ENCODE data around the gene ZNF853. TPM values are rescaled to one million over a fixed set of nuclear protein-coding genes. Genes with fewer than 3 reads are reported as not detected.

The ZNF853 gene
- total and polyA plus RNA-seq, 2 experiments from 2014 or later = 8.0 to 9.8 TPM

- WGBS (ENCODE audit: low lambda C conversion rate, missing lambda C conversion rate) = 98% methylated on average over 10 of the region's 10 CpGs
- no peak overlapping the region for H3K4me3 ChIP-seq
- no peaks in the 10 kb centered on the region for H3K9me3 ChIP-seq (ENCODE audit: low read depth)
- no peak overlapping the region for H2AFZ ChIP-seq
- peaks cover 11% of the 10 kb centered on the region for H3K79me2 ChIP-seq
- no peaks in the 10 kb centered on the region for H3K36me3 ChIP-seq (replicated peaks; ENCODE audit: insufficient read depth, low read depth)
- no peak overlapping the region for H3K4me2 ChIP-seq
- no peaks in the 10 kb centered on the region for H3K9me2 ChIP-seq (replicated peaks; ENCODE audit: insufficient read depth)
- no peaks in the 10 kb centered on the region for H3K27me3 ChIP-seq
- no peak for DNase-seq (ENCODE audit: low spot score)
- H3K4me1 ChIP-seq (ENCODE audit: insufficient read depth) = no peaks in the 10 kb centered on the region
- H3K27ac ChIP-seq = no peak overlapping the region
- TF ChIP-seq CTCF (IDR thresholded peaks at IDR 0.05; ENCODE audit: poor library complexity) = no peak
- TF ChIP-seq EZH2phosphoT487 (IDR thresholded peaks at IDR 0.05; ENCODE audit: low read depth, severe bottlenecking, unreplicated experiment) = no peak
- no peak for TF ChIP-seq EZH2 (IDR thresholded peaks at IDR 0.05; ENCODE audit: borderline replicate concordance)
- peaks cover 3% of the 10 kb centered on the region for H4K20me1 ChIP-seq (ENCODE audit: insufficient read depth, poor library complexity, severe bottlenecking)
These were observed 29.3 kb downstream of the ZNF853 start for GRCh38 chr7:6644728-6645127.

- no peak for TF ChIP-seq EZH2phosphoT487 (IDR thresholded peaks at IDR 0.05; ENCODE audit: low read depth, severe bottlenecking, unreplicated experiment)
- TF ChIP-seq EZH2 (IDR thresholded peaks at IDR 0.05; ENCODE audit: borderline replicate concordance) = no peak
- no peak overlapping the region for H3K27ac ChIP-seq
- DNase-seq (ENCODE audit: low spot score) = no peak
- H3K4me3 ChIP-seq = no peak overlapping the region
- H2AFZ ChIP-seq = no peak overlapping the region
- WGBS (ENCODE audit: low lambda C conversion rate, missing lambda C conversion rate) = 98% methylated on average over 7 of the region's 8 CpGs
- no peaks in the 10 kb centered on the region for H3K27me3 ChIP-seq
- no peaks in the 10 kb centered on the region for H3K9me2 ChIP-seq (replicated peaks; ENCODE audit: insufficient read depth)
- H4K20me1 ChIP-seq (ENCODE audit: insufficient read depth, poor library complexity, severe bottlenecking) = no peaks in the 10 kb centered on the region
- H3K79me2 ChIP-seq = no peaks in the 10 kb centered on the region
- H3K4me2 ChIP-seq = no peak overlapping the region
- H3K9me3 ChIP-seq (ENCODE audit: low read depth) = no peaks in the 10 kb centered on the region
- H3K4me1 ChIP-seq (ENCODE audit: insufficient read depth) = no peaks in the 10 kb centered on the region
- H3K36me3 ChIP-seq (replicated peaks; ENCODE audit: insufficient read depth, low read depth) = no peaks in the 10 kb centered on the region
These were observed 31.1 kb downstream of the ZNF853 start for GRCh38 chr7:6646465-6646864.

GRCh38 chr7:6647080-6647479 is 31.7 kb downstream of the ZNF853 start:
- 94% methylated on average over 8 of the region's 8 CpGs for WGBS (ENCODE audit: low lambda C conversion rate, missing lambda C conversion rate)
- Histone ChIP-seq H3K36me3 (replicated peaks; ENCODE audit: insufficient read depth, low read depth) (no peaks in the 10 kb centered on the region), H3K79me2 (no peaks in the 10 kb centered on the region)

GRCh38 chr7:6647541-6647940 is 32.1 kb downstream of the ZNF853 start:
- H3K27ac ChIP-seq = no peak overlapping the region
- no peaks in the 10 kb centered on the region for H3K4me1 ChIP-seq (ENCODE audit: insufficient read depth)
- H3K27me3 ChIP-seq = no peaks in the 10 kb centered on the region
- no peak for DNase-seq (ENCODE audit: low spot score)
- no peaks in the 10 kb centered on the region for H3K36me3 ChIP-seq (replicated peaks; ENCODE audit: insufficient read depth, low read depth)
- H4K20me1 ChIP-seq (ENCODE audit: insufficient read depth, poor library complexity, severe bottlenecking) = no peaks in the 10 kb centered on the region
- no peaks in the 10 kb centered on the region for H3K9me2 ChIP-seq (replicated peaks; ENCODE audit: insufficient read depth)
- H3K4me3 ChIP-seq = no peak overlapping the region
- 98% methylated on average over 14 of the region's 14 CpGs for WGBS (ENCODE audit: low lambda C conversion rate, missing lambda C conversion rate)
- H3K9me3 ChIP-seq (ENCODE audit: low read depth) = no peaks in the 10 kb centered on the region
- H3K4me2 ChIP-seq = no peak overlapping the region
- no peaks in the 10 kb centered on the region for H3K79me2 ChIP-seq
- no peak for TF ChIP-seq EZH2phosphoT487 (IDR thresholded peaks at IDR 0.05; ENCODE audit: low read depth, severe bottlenecking, unreplicated experiment)
- TF ChIP-seq CTCF (IDR thresholded peaks at IDR 0.05; ENCODE audit: poor library complexity) = no peak
- TF ChIP-seq EZH2 (IDR thresholded peaks at IDR 0.05; ENCODE audit: borderline replicate concordance) = no peak
- H2AFZ ChIP-seq = no peak overlapping the region

More at GRCh38 chr7:6647080-6647479, 31.7 kb downstream of the ZNF853 start:
- H3K9me2 ChIP-seq (replicated peaks; ENCODE audit: insufficient read depth) = no peaks in the 10 kb centered on the region
- H3K27me3 ChIP-seq = no peaks in the 10 kb centered on the region
- TF ChIP-seq CTCF (IDR thresholded peaks at IDR 0.05; ENCODE audit: poor library complexity) = no peak
- no peaks in the 10 kb centered on the region for H3K4me1 ChIP-seq (ENCODE audit: insufficient read depth)
- no peak overlapping the region for H2AFZ ChIP-seq
- H3K4me2 ChIP-seq = no peak overlapping the region
- H3K4me3 ChIP-seq = no peak overlapping the region
- no peak overlapping the region for H3K27ac ChIP-seq
- DNase-seq (ENCODE audit: low spot score) = no peak
- H3K9me3 ChIP-seq (ENCODE audit: low read depth) = no peaks in the 10 kb centered on the region
- no peaks in the 10 kb centered on the region for H4K20me1 ChIP-seq (ENCODE audit: insufficient read depth, poor library complexity, severe bottlenecking)

All from hepatocyte (in vitro differentiated cells).